Heart left ventricle (tissue), 16 donors: ENCODE measurements around the gene RGMA. TPM values are rescaled to one million over a fixed set of nuclear protein-coding genes. Genes with fewer than 3 reads are reported as not detected.

ENCODE experiments used
- ATAC-seq, 4 donors: fragments of 200-7000 bp; cut with Tn5 transposase; one replicate each; pipeline ENCODE4 v1.9.1; 2020 to 2022; ENCODE audit warnings: moderate library complexity in 4 of 4, mild to moderate bottlenecking in 3 of 4, moderate number of reproducible peaks in 1 of 4
- DNase-seq, 5 donors: peaks; one replicate each; pipeline ENCODE4 v3.0.0-alpha.2; 2020
- H3K27ac ChIP-seq, 12 donors: fragments of 200-600 bp; sonication (generic) in 4 of 12; one replicate each; pipeline versions ENCODE4 v1.5.0 to v1.8.0; 2016 to 2022; ENCODE audit warnings: mild to moderate bottlenecking in 2 of 12
- H3K27me3 ChIP-seq, 9 donors: fragments of 200-600 bp; sonication (generic) in 2 of 9; one replicate each; pipeline versions ENCODE4 v1.5.1 to v1.8.0; 2016 to 2022; ENCODE audit warnings: mild to moderate bottlenecking in 3 of 9
- H3K36me3 ChIP-seq, 9 donors: fragments of 200-600 bp; sonication (generic) in 2 of 9; one replicate each; pipeline versions ENCODE4 v1.5.0 to v1.8.0; 2018 to 2022; ENCODE audit warnings: mild to moderate bottlenecking in 2 of 9
- H3K4me1 ChIP-seq, 12 donors: fragments of 200-600 bp; sonication (generic) in 4 of 12; one replicate each; pipeline versions ENCODE4 v1.5.0 to v1.8.0; 2016 to 2022; ENCODE audit warnings: mild to moderate bottlenecking in 3 of 12
- H3K4me3 ChIP-seq, 12 donors: fragments of 200-600 bp; sonication (generic) in 4 of 12; one replicate each; pipeline versions ENCODE4 v1.5.0 to v1.8.0; 2017 to 2022; ENCODE audit warnings: mild to moderate bottlenecking in 9 of 12, moderate library complexity in 4 of 12
- H3K9me3 ChIP-seq, 12 donors: fragments of 200-600 bp; sonication (generic) in 4 of 12; one replicate each; pipeline versions ENCODE4 v1.5.0 to v1.8.0; 2016 to 2022; ENCODE audit warnings: mild to moderate bottlenecking in 1 of 12
- POLR2A ChIP-seq, 2 donors: fragments of 450-650 bp; IDR thresholded peaks; one replicate each; pipeline ENCODE4 v1.6.1; 2017; ENCODE audit warnings: antibody characterized with exemption in 2 of 2, mild to moderate bottlenecking in 2 of 2, moderate library complexity in 2 of 2
- WGBS, 4 donors: extraction: QIAGEN DNeasy Blood & Tissue Kit in 2 of 4; methylation state at CpG; one replicate each; pipeline versions ENCODE4 v1.1.5 to v1.1.7; 2013 to 2018; 5-methylcytosine and 5-hydroxymethylcytosine counted together
- intact Hi-C, 10 donors: fragments of 100-400 bp; cut with DNase I; formaldehyde crosslinking; loops; one replicate each; pipeline versions ENCODE4 v1.11.1 to v1.14.2; 2022
- polyA plus RNA-seq, 2 donors: library from polyadenylated mRNA; stranded (reverse); fragments of 200-250 nt; gene quantifications; one replicate each; pipeline ENCODE4 v1.2.3, GENCODE V29; 2013
- total RNA-seq, 9 donors: library from RNA; depleted of rRNA in 2 of 9; stranded (reverse); fragments of >200 nt in 2 of 9; fragmentation: NEBNext Ultra II Directional in 3 of 9; extraction: Animal tissue kit (Norgen Biotek cat#: 25700) in 3 of 9; gene quantifications; one replicate each; pipeline versions ENCODE4 v1.1.0 to v1.2.4, GENCODE V29; 2016 to 2023
- TF ChIP-seq, protein P1 (sequence below), 12 donors: fragments of 200-600 bp; sonication (generic) in 4 of 12; IDR thresholded peaks; one replicate each; pipeline versions ENCODE4 v1.5.0 to v1.8.0; 2018 to 2022; ENCODE audit warnings: antibody characterized with exemption in 12 of 12, mild to moderate bottlenecking in 5 of 12
- donor health status: ischemic (EF 13 %, LVEDD 7.1; RV severe dilation, severe dysfunction).
- donor health status: healthy with polysubstance abuse.
- donor health status: DM: no; HTN: yes; CAD: no.
- donor health status: DM: no; HTN: no; CAD: no.
- donor health status: ischemic (EF 25% LVEDD 6.9; RV normal size, moderate dysfunction).
- donor health status: ischemic (EF 25% LVEDD 5.7; RV mildly dilated, moderate dysfunction).
- donor health status: healthy.
- donor health status: DM: yes; HTN: yes; CAD: no.
- donor health status: ischemic (EF 35%, LVEDD 5.7; RV mildly dilated, moderate dysfunction).
- donor health status: nonischemic (EF 11% LVEDD 7.7; RV severe dilation, severe dysfunction).
- donor health status: DM: yes; HTN: yes; CAD: no.
- donor health status: PGD.
- donor health status: ischemic (EF 29% LVEDD 5.4; RV normal size, mild dysfunction).
- donor health status: nonischemic (EF 23%, LVEDD 6.1; RV moderate dilation, normal function).

Gene RGMA
- total and polyA plus RNA-seq, 11 donors: 4.7 to 20.8 (median 14.8) TPM

DNA sequence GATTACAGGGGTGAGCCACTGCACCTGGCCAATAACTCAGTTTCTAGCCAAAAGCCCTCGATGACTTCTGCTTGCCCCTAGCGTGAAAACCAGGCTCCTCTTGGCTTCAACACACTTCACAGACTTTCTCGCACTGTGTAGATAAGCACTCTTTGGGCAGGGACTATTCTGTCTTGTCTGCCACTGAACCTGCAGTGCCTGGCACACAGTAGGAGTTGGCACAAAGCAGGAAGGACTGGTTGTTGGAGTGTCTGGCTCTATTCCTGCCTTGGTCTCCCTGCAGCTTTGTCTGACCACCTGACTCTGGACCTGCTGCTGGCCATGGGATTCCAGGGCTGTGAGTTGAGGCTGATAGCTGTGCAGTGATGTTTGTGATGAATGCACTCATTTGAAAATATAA, 46.4 kb upstream of the RGMA start:
- peak in 1 of 4 donors; percentile 49 for ATAC-seq
- no peaks in the 10 kb centered on the region for H3K36me3 ChIP-seq
- no peaks in the 10 kb centered on the region for H3K27me3 ChIP-seq
- H3K4me1 ChIP-seq: no peaks in the 10 kb centered on the region
- no peaks in the 10 kb centered on the region for H3K9me3 ChIP-seq
- 64 to 73% (median 70%) methylated on average over 3 of the region's 3 CpGs for WGBS, 4 donors
- DNase-seq: no peak
- H3K27ac ChIP-seq: no peak overlapping the region
- no peak overlapping the region for H3K4me3 ChIP-seq
- TF ChIP-seq POLR2A (IDR thresholded peaks at IDR 0.05): no peak
- TF ChIP-seq, protein P1, sequence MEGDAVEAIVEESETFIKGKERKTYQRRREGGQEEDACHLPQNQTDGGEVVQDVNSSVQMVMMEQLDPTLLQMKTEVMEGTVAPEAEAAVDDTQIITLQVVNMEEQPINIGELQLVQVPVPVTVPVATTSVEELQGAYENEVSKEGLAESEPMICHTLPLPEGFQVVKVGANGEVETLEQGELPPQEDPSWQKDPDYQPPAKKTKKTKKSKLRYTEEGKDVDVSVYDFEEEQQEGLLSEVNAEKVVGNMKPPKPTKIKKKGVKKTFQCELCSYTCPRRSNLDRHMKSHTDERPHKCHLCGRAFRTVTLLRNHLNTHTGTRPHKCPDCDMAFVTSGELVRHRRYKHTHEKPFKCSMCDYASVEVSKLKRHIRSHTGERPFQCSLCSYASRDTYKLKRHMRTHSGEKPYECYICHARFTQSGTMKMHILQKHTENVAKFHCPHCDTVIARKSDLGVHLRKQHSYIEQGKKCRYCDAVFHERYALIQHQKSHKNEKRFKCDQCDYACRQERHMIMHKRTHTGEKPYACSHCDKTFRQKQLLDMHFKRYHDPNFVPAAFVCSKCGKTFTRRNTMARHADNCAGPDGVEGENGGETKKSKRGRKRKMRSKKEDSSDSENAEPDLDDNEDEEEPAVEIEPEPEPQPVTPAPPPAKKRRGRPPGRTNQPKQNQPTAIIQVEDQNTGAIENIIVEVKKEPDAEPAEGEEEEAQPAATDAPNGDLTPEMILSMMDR (IDR thresholded peaks at IDR 0.05): no peak
- intact Hi-C loops: no loop called here

- H3K36me3 ChIP-seq: no peaks in the 10 kb centered on the region
- no peak overlapping the region for H3K27ac ChIP-seq
- intact Hi-C loops: no loop called here
- no peaks in the 10 kb centered on the region for H3K27me3 ChIP-seq
- ATAC-seq: no peak
- no peak overlapping the region for H3K4me3 ChIP-seq
- 90 to 94% (median 91%) methylated on average over 10 of the region's 10 CpGs for WGBS, 4 donors
- peaks cover 0 to 6% (median 0%) of the 10 kb centered on the region in 12 donors for H3K4me1 ChIP-seq
- DNase-seq: no peak
- no peak for TF ChIP-seq POLR2A (IDR thresholded peaks at IDR 0.05)
- TF ChIP-seq, protein P1 (IDR thresholded peaks at IDR 0.05): no peak
- no peaks in the 10 kb centered on the region for H3K9me3 ChIP-seq
Observed at GRCh38 chr15:93131485-93132095, 42.6 kb upstream of the RGMA start.

DNA sequence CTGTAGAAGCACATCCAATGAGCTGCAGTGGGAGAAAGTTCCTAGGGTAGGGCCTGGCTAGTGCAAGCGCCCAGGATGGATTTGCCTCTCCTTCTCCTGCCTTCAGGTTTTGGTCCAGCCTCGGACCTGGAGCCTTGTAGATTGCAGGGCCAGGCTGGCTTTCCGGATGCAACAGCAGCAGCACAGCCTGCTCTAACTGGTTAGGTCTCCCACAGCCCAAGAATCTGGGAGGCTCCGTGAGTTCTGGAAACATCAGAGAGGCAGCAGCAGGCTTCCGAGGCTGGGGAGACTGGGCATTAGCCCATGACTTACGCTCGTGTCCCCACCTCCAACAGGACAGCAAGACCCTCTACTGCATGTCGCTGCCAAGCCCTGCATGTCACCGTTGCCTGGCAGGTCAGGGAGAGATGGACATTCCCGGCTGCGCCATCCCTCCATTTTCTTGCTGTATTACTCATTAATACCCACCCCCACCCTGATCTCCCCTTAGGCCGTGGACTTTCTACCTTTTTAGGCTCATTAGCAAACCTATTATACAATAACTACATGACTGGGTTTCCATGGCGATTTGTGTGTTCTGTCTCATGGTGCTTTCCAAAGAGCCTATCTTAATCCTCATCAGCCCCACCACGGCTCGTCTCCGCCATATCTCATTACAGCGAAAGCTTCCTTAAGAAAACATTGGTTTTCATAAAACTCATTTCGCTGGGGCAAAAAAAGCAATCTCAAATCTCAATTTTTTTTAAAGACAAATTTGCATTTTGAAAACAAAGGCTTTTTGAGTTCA, 40.9 kb upstream of the RGMA start:
- H3K4me1 ChIP-seq: peaks cover 0 to 12% (median 0%) of the 10 kb centered on the region in 12 donors
- no peaks in the 10 kb centered on the region for H3K9me3 ChIP-seq
- no peaks in the 10 kb centered on the region for H3K36me3 ChIP-seq
- H3K4me3 ChIP-seq: no peak overlapping the region
- no peaks in the 10 kb centered on the region for H3K27me3 ChIP-seq
- DNase-seq (no peak), ATAC-seq (no peak)
- H3K27ac ChIP-seq: no peak overlapping the region
- whole genome bisulfite sequencing, 4 donors: 76 to 88% (median 86%) methylated on average over 13 to 18 of the region's 18 CpGs
- intact Hi-C loops: loop anchor here in 1 of 10 donors (10.0 kb wide), 1 partner anchor 55 kb away; no protein-coding TSS in a partner anchor
- TF ChIP-seq, protein P1 (IDR thresholded peaks at IDR 0.05): no peak
- no peak for TF ChIP-seq POLR2A (IDR thresholded peaks at IDR 0.05)

DNA sequence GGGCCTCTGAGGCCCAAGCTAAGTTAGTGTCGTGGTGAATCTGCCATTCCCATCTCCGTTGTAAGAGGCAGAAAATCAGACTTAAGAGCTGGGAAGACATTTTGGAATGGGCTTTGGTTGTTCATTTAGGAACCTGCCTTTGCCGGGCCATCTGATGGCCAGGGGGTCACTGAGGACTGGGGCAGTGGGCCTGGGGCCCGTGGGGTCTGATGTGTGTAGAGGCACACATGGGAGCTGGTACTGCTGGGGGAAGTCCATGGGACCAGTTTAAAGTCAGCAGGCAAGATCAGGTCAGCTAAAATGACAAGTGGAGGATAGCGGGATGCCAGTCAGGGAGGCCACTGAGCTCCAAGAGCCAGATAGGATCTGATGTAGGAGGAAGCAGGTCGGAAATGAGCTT, 38.3 kb upstream of the RGMA start:
- no peak for ATAC-seq
- 68 to 83% (median 76%) methylated on average over 6 of the region's 6 CpGs for WGBS, 4 donors
- H3K9me3 ChIP-seq: no peaks in the 10 kb centered on the region
- peak overlapping the region in 7 of 12 donors; percentile 31 to 87 (median 61) for H3K27ac ChIP-seq
- H3K27me3 ChIP-seq: no peaks in the 10 kb centered on the region
- H3K4me3 ChIP-seq: no peak overlapping the region
- no peaks in the 10 kb centered on the region for H3K36me3 ChIP-seq
- H3K4me1 ChIP-seq: peaks cover 0 to 19% (median 0%) of the 10 kb centered on the region in 12 donors
- intact Hi-C loops: loop anchor here in 1 of 10 donors (10.0 kb wide), 1 partner anchor 58 kb away; no protein-coding TSS in a partner anchor
- no peak for TF ChIP-seq POLR2A (IDR thresholded peaks at IDR 0.05)
- TF ChIP-seq, protein P1 (IDR thresholded peaks at IDR 0.05): no peak
- no peak for DNase-seq
